Tibial nerve (tissue), 4 donors: Measurements from ENCODE around the gene PRPS2. TPM values are rescaled to one million over a fixed set of nuclear protein-coding genes. Genes with fewer than 3 reads are reported as not detected.

Source experiments
- DNase-seq, 2 donors: peaks; one replicate each; pipeline ENCODE4 v3.0.0-alpha.2; 2019; ENCODE audit warnings: low spot score in 2 of 2
- H3K27ac ChIP-seq, 4 donors: fragments of 200-600 bp; sonication (generic) in 3 of 4; one replicate each; pipeline ENCODE4 v1.5.1; 2017 to 2019; ENCODE audit warnings: mild to moderate bottlenecking in 1 of 4
- H3K27me3 ChIP-seq, 2 donors: fragments of 200-600 bp; sonication (generic) in 1 of 2; one replicate each; pipeline versions ENCODE4 v1.5.1 to v1.6.0; 2017 to 2019
- H3K36me3 ChIP-seq, 3 donors: fragments of 200-600 bp; sonication (generic); one replicate each; pipeline ENCODE4 v1.5.1; 2018 to 2019
- H3K4me1 ChIP-seq, 4 donors: fragments of 200-600 bp; sonication (generic) in 3 of 4; one replicate each; pipeline ENCODE4 v1.5.1; 2017 to 2019
- H3K4me3 ChIP-seq, 4 donors: fragments of 200-600 bp; sonication (generic) in 3 of 4; one replicate each; pipeline ENCODE4 v1.5.1; 2017 to 2019; ENCODE audit warnings: mild to moderate bottlenecking in 1 of 4, moderate library complexity in 1 of 4
- H3K9me3 ChIP-seq, 4 donors: fragments of 200-600 bp; sonication (generic) in 3 of 4; one replicate each; pipeline ENCODE4 v1.5.1; 2017 to 2019
- CTCF ChIP-seq, 5 experiments: fragments of 200-600 bp in 3 of 5; fragments of 450-650 bp in 2 of 5; sonication (generic) in 3 of 5; IDR thresholded peaks; one replicate each; pipeline ENCODE4 v1.5.1; 2016 to 2019; ENCODE audit warnings: antibody characterized with exemption in 5 of 5, mild to moderate bottlenecking in 3 of 5, moderate library complexity in 2 of 5
- EP300 ChIP-seq, 2 donors: sonication (generic); formaldehyde crosslinking; IDR thresholded peaks; one replicate each; pipeline ENCODE4 v1.6.1; 2017; ENCODE audit warnings: antibody characterized with exemption in 2 of 2, mild to moderate bottlenecking in 1 of 2
- POLR2A ChIP-seq, 2 donors: fragments of 450-650 bp; IDR thresholded peaks; one replicate each; pipeline ENCODE4 v1.6.1; 2017; ENCODE audit warnings: antibody characterized with exemption in 2 of 2, mild to moderate bottlenecking in 2 of 2, moderate library complexity in 2 of 2
- WGBS, 2 donors: methylation state at CpG; one replicate each; pipeline ENCODE4 v1.1.5; 2018; 5-methylcytosine and 5-hydroxymethylcytosine counted together
- total RNA-seq, 4 donors: library from RNA; depleted of rRNA; stranded (reverse); fragments of >200 nt; gene quantifications; one replicate each; pipeline ENCODE4 v1.1.0, GENCODE V29; 2016

The PRPS2 gene
- total RNA-seq, 4 donors from 2014 or later, result 141 to 614 (median 393) TPM

GRCh38 chrX:12811658-12812057 is 20.4 kb downstream of the PRPS2 start:
- no peak for DNase-seq
- no peaks in the 10 kb centered on the region for H3K9me3 ChIP-seq
- H3K27ac ChIP-seq, result no peak overlapping the region
- H3K4me1 ChIP-seq, result no peaks in the 10 kb centered on the region
- no peak for TF ChIP-seq EP300 (IDR thresholded peaks at IDR 0.05)
- no peak for TF ChIP-seq CTCF (IDR thresholded peaks at IDR 0.05)
- TF ChIP-seq POLR2A (IDR thresholded peaks at IDR 0.05), result no peak
- WGBS, 2 donors, result 65 to 72% methylated on average over 8 of the region's 8 CpGs
- peaks cover 0 to 15% (median 0%) of the 10 kb centered on the region in 3 donors for H3K36me3 ChIP-seq
- no peak overlapping the region for H3K4me3 ChIP-seq
- no peaks in the 10 kb centered on the region for H3K27me3 ChIP-seq

DNA sequence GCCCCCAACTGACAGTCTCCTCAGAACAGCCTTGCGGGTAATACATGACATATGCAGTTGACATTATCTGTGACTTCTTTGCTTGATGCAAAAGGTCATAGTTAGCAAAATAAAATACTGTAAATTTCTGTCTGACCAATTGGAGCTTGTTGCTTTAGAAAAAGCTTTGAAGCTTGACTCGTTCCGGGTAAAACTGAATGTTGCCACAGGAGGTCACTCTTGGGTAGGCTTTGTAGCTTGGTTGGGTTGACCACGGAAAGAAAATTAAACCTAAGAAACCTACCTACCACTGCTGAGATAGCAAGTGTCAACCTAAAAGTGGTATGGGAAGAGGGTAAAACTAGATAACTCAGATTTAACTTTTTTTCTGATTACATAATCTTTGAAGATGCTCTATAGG is 23.2 kb downstream of the PRPS2 start:
- H3K4me1 ChIP-seq, result no peaks in the 10 kb centered on the region
- H3K27me3 ChIP-seq, result no peaks in the 10 kb centered on the region
- 13% methylated on average over 4 of the region's 4 CpGs for WGBS, 2 donors
- H3K36me3 ChIP-seq, result peaks cover 0 to 11% (median 0%) of the 10 kb centered on the region in 3 donors
- H3K27ac ChIP-seq, result no peak overlapping the region
- TF ChIP-seq CTCF (IDR thresholded peaks at IDR 0.05) (peak; percentile 26 to 46 (median 38)), EP300 (IDR thresholded peaks at IDR 0.05) (no peak)
- H3K9me3 ChIP-seq, result no peaks in the 10 kb centered on the region
- DNase-seq, result peak in 1 of 2 donors; percentile 40
- H3K4me3 ChIP-seq, result no peak overlapping the region

- no peak for DNase-seq
- WGBS, 2 donors, result 60 to 90% methylated on average over 5 of the region's 5 CpGs
- Histone ChIP-seq H3K27me3 (no peaks in the 10 kb centered on the region), H3K9me3 (no peaks in the 10 kb centered on the region), H3K36me3 (peaks cover 0 to 23% (median 0%) of the 10 kb centered on the region in 3 donors), H3K4me3 (no peak overlapping the region), H3K4me1 (no peaks in the 10 kb centered on the region), H3K27ac (no peak overlapping the region)
- no peak for TF ChIP-seq CTCF (IDR thresholded peaks at IDR 0.05)
- no peak for TF ChIP-seq POLR2A (IDR thresholded peaks at IDR 0.05)
- TF ChIP-seq EP300 (IDR thresholded peaks at IDR 0.05), result no peak
Measured at GRCh38 chrX:12817528-12817927, 26.3 kb downstream of the PRPS2 start.

DNA sequence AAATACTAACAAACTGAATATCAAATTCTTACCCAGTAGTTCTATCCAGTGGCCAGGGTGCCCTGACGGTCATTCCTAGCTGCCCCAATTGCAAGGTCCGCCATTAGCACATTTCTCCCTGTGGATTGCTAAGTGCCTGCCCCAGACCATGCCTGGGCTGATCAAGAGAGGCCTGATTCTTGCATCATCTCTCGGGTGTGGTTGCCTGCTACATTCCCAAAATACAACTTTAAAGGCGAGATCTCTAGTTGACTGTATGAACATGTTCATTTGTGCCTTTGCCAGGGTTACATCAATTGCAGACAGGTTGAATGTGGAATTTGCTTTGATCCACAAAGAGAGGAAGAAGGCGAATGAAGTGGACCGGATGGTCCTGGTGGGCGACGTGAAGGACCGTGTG is 28.0 kb downstream of the PRPS2 start:
- no peak overlapping the region for H3K27ac ChIP-seq
- H3K4me1 ChIP-seq, result no peaks in the 10 kb centered on the region
- H3K9me3 ChIP-seq, result no peaks in the 10 kb centered on the region
- H3K27me3 ChIP-seq, result no peaks in the 10 kb centered on the region
- DNase-seq, result no peak
- peaks cover 0 to 23% (median 0%) of the 10 kb centered on the region in 3 donors for H3K36me3 ChIP-seq
- H3K4me3 ChIP-seq, result no peak overlapping the region
- TF ChIP-seq CTCF (IDR thresholded peaks at IDR 0.05) (no peak), POLR2A (IDR thresholded peaks at IDR 0.05) (no peak), EP300 (IDR thresholded peaks at IDR 0.05) (no peak)
- WGBS, 2 donors, result 91 to 97% methylated on average over 9 of the region's 9 CpGs

DNA sequence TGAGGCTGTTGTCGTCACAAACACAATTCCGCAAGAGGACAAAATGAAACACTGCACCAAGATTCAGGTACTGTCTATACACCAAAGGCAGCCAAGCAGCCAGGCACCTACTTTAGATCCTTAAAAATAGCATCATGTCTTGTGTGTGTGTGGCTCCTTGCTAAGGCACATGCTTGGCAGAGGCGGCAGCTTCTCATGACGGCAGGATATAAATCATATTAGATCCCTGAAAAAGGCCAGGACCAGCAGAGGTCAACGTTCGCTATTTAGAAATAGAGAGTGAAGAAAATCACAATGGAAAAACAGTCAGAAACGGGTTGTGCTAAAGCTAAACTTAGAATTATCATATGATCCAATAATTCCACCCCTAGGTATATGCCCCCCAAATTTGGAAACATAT is 29.5 kb downstream of the PRPS2 start:
- Histone ChIP-seq H3K4me1 (no peaks in the 10 kb centered on the region), H3K27me3 (no peaks in the 10 kb centered on the region), H3K9me3 (no peaks in the 10 kb centered on the region), H3K4me3 (no peak overlapping the region), H3K36me3 (peaks cover 0 to 23% (median 0%) of the 10 kb centered on the region in 3 donors), H3K27ac (no peak overlapping the region)
- 85 to 92% methylated on average over 7 of the region's 7 CpGs for WGBS, 2 donors
- TF ChIP-seq CTCF (IDR thresholded peaks at IDR 0.05) (no peak), EP300 (IDR thresholded peaks at IDR 0.05) (no peak), POLR2A (IDR thresholded peaks at IDR 0.05) (no peak)
- no peak for DNase-seq
